PC-9 (cell line): ENCODE measurements around the gene SLC35A1. TPM values are rescaled to one million over a fixed set of nuclear protein-coding genes. Genes with fewer than 3 reads are reported as not detected.

ENCODE experiments used
- BruUV-seq: library from RNA; stranded (reverse); fragments of 400-500 nt; replicated peaks from 2 replicates; lab custom pipeline; 2021; lab: Mats Ljungman, UMichigan
- CTCF ChIA-PET: fragments of 300-600 bp; sonication (Branson Sonifier 250); formaldehyde crosslinking; loops from one replicate; lab custom pipeline; 2022; ENCODE audit warnings: antibody characterized with exemption; lab: Charles Lee
- POLR2A ChIA-PET: fragments of 300-600 bp; sonication (Branson Sonifier 250); formaldehyde crosslinking; loops from one replicate; lab custom pipeline; 2022; ENCODE audit warnings: antibody characterized with exemption; ENCODE audit not compliant: unreplicated experiment; lab: Charles Lee
- DNase-seq, 2 experiments: peaks; one replicate each; pipeline versions ENCODE4 v3.0.0 to v3.0.0-alpha.2; 2015 to 2022; ENCODE audit warnings: mixed read lengths in 1 of 2
- H2AFZ ChIP-seq: fragments of 200-600 bp; sonication (generic); 2 replicates; pipeline ENCODE4 v1.8.1; 2017; ENCODE audit warnings: antibody characterized with exemption
- H3F3A ChIP-seq: fragments of 200-600 bp; sonication (generic); 2 replicates; pipeline ENCODE4 v1.8.1; 2017; ENCODE audit warnings: antibody characterized with exemption, mild to moderate bottlenecking, low read depth; ENCODE audit not compliant: insufficient read depth
- H3K27ac ChIP-seq: fragments of 200-600 bp; sonication (generic); 2 replicates; pipeline ENCODE4 v1.6.1; 2016; ENCODE audit warnings: mixed run types
- H3K27me3 ChIP-seq: fragments of 200-600 bp; sonication (generic); 2 replicates; pipeline ENCODE4 v1.6.1; 2016; ENCODE audit warnings: low read depth, mixed run types; ENCODE audit not compliant: insufficient read depth
- H3K36me3 ChIP-seq: fragments of 200-600 bp; sonication (generic); 2 replicates; pipeline ENCODE4 v1.6.1; 2016; ENCODE audit warnings: low read depth, mixed run types
- H3K4me1 ChIP-seq: fragments of 200-600 bp; sonication (generic); replicated peaks from 2 replicates; pipeline ENCODE4 v1.6.1; 2016; ENCODE audit warnings: mixed run types; ENCODE audit not compliant: insufficient read depth
- H3K4me2 ChIP-seq: fragments of 200-600 bp; sonication (generic); 2 replicates; pipeline ENCODE4 v1.6.1; 2017; ENCODE audit warnings: mixed run types
- H3K4me3 ChIP-seq: fragments of 200-600 bp; sonication (generic); 2 replicates; pipeline ENCODE4 v1.6.1; 2016; ENCODE audit warnings: mixed run types
- H3K79me2 ChIP-seq: fragments of 200-600 bp; sonication (generic); 2 replicates; pipeline ENCODE4 v1.6.1; 2017; ENCODE audit warnings: low read depth, mixed run types
- H3K9me2 ChIP-seq: fragments of 200-600 bp; sonication (generic); 2 replicates; pipeline ENCODE4 v1.8.1; 2017; ENCODE audit warnings: mild to moderate bottlenecking; ENCODE audit not compliant: insufficient read depth
- H3K9me3 ChIP-seq: fragments of 200-600 bp; sonication (generic); 2 replicates; pipeline ENCODE4 v1.8.1; 2016; ENCODE audit warnings: low read depth; ENCODE audit not compliant: insufficient read depth
- H4K20me1 ChIP-seq: fragments of 200-600 bp; sonication (generic); 2 replicates; pipeline ENCODE4 v1.8.1; 2017; ENCODE audit not compliant: insufficient read depth
- EZH2 ChIP-seq: fragments of 200-600 bp; sonication (generic); IDR thresholded peaks from 2 replicates; pipeline ENCODE4 v1.8.0; 2017; ENCODE audit warnings: antibody characterized with exemption, low read depth
- intact Hi-C: fragments of 100-400 bp; cut with micrococcal nuclease; formaldehyde crosslinking; loops from one replicate; pipeline ENCODE4 v1.10.0; 2022; ENCODE audit not compliant: unreplicated experiment
- total RNA-seq: library from RNA; stranded (reverse); gene quantifications from 2 replicates; pipeline ENCODE4 v1.2.3, GENCODE V29; 2021
- TF ChIP-seq, protein P1 (sequence below): fragments of 200-600 bp; sonication (generic); conservative IDR thresholded peaks from 2 replicates; pipeline ENCODE4 v1.6.1; 2017; ENCODE audit warnings: mixed run types, antibody characterized with exemption, mild to moderate bottlenecking, moderate library complexity

Gene SLC35A1
- total RNA-seq, 1 experiment from 2014 or later = 9.3 TPM

DNA sequence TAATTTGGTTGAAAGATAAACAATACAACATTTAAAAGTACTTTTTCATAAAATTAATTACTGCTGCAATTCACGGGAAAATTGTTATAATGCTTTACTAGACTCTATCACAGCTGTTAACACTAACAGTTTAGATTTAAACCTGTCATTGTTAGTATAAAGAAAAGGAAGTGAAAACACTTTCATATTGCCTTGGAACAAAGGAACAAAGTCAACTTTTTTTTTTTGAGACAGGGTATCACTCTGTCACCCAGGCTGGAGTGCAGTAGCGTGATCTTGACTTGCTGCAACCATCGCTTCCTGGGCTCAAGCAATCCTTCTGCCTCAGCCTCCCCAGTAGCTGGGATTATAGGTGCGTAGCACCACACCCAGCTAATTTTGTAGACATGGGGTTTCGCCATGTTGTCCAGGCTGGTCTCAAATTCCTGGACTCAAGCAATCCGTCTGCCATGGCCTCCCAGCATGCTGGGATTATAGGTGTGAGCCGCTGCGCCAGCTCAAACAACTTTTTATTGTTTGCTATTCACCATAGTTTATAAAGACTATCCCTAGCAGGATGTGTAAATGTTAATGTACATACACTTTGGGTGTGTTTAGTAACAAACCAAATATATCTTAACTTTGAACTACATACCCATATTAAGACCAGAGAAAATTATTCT is 22.1 kb downstream of the SLC35A1 start:
- no peaks in the 10 kb centered on the region for H3K79me2 ChIP-seq
- no peak overlapping the region for H2AFZ ChIP-seq
- no peaks in the 10 kb centered on the region for H3K27me3 ChIP-seq
- no peak overlapping the region for H3K27ac ChIP-seq
- H3F3A ChIP-seq = no peaks in the 10 kb centered on the region
- no peaks in the 10 kb centered on the region for H3K9me3 ChIP-seq
- no peaks in the 10 kb centered on the region for H3K4me1 ChIP-seq
- H3K36me3 ChIP-seq = no peaks in the 10 kb centered on the region
- H3K9me2 ChIP-seq = no peaks in the 10 kb centered on the region
- ChIA-PET POLR2A (interaction anchor here (0.6 kb wide), 1 partner anchor 22 kb away, joined by 3 read pairs; no protein-coding TSS in a partner anchor), CTCF (no interaction called here)
- no peak for TF ChIP-seq EZH2
- TF ChIP-seq, protein P1, sequence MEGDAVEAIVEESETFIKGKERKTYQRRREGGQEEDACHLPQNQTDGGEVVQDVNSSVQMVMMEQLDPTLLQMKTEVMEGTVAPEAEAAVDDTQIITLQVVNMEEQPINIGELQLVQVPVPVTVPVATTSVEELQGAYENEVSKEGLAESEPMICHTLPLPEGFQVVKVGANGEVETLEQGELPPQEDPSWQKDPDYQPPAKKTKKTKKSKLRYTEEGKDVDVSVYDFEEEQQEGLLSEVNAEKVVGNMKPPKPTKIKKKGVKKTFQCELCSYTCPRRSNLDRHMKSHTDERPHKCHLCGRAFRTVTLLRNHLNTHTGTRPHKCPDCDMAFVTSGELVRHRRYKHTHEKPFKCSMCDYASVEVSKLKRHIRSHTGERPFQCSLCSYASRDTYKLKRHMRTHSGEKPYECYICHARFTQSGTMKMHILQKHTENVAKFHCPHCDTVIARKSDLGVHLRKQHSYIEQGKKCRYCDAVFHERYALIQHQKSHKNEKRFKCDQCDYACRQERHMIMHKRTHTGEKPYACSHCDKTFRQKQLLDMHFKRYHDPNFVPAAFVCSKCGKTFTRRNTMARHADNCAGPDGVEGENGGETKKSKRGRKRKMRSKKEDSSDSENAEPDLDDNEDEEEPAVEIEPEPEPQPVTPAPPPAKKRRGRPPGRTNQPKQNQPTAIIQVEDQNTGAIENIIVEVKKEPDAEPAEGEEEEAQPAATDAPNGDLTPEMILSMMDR = no peak
- H4K20me1 ChIP-seq = no peaks in the 10 kb centered on the region
- intact Hi-C loops = no loop called here
- H3K4me3 ChIP-seq = no peak overlapping the region
- H3K4me2 ChIP-seq = no peak overlapping the region
- no peak for DNase-seq
- no TSS peak for BruUV-seq

DNA sequence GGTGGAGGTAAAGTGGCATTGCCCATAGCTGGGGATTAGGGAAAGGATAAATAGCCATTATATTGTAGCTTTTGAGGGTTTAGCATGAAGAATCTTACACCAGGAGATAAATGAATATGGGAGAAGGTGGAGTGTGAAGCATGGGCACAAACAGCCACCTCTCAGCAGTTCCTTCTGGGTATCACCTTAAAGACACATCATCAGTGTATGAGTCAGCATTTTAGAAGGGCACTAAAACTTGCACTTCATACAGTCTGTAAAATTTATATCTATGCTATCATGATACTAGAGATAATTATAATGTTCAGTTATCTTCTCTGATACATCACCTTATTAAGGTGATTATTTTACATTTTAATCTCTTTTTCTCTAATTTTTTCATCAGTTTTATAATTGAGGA is 25.3 kb downstream of the SLC35A1 start:
- intact Hi-C loops = no loop called here
- CTCF ChIA-PET = no interaction called here

DNA sequence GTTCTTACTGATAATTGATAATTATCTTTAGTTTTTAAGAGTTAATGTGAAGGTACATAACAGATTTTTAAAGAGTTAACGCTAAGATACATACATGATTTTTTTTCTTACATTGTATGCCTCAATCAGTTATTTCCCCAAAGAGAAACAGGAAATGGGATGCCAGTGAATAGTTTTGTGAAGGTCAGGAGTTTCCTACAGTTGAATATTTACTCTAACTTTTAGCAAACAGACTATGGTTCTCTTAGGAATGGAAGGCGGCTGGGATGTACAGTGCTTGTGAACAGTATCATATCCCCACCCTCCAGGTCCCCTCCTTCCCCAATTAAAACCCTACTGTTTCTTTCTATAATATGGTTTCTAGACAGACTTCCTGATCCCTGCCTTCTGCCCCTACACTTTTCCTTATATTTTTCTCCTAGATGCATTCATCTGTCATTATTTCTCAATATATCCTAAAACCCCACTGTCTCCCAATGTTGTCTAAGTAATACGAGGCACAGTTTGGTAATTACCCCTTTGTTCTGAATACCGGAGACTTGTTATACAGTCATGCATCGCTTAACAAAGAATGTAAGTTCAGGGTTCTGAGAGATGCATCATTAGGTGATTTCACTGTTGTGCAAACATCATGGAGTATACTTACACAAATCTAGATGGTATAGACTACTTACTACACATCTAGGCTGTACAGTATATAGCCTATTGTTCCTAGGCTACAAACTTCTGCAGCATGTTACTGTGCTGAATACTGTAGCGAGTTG is 29.2 kb downstream of the SLC35A1 start:
- Histone ChIP-seq H3K9me3 (no peaks in the 10 kb centered on the region), H3K9me2 (no peaks in the 10 kb centered on the region), H2AFZ (no peak overlapping the region), H3K4me2 (no peak overlapping the region), H3K36me3 (no peaks in the 10 kb centered on the region), H3F3A (no peaks in the 10 kb centered on the region), H3K79me2 (no peaks in the 10 kb centered on the region), H3K27me3 (no peaks in the 10 kb centered on the region), H4K20me1 (no peaks in the 10 kb centered on the region), H3K4me3 (no peak overlapping the region), H3K27ac (no peak overlapping the region), H3K4me1 (no peaks in the 10 kb centered on the region)
- intact Hi-C loops = no loop called here
- ChIA-PET CTCF (no interaction called here), POLR2A (no interaction called here)
- no TSS peak for BruUV-seq
- no peak for DNase-seq
- no peak for TF ChIP-seq EZH2
- TF ChIP-seq, protein P1 = no peak

More for the DNA sequence above, 25.3 kb downstream of the SLC35A1 start:
- H3K4me3 ChIP-seq = no peak overlapping the region
- no TSS peak for BruUV-seq
- H3K36me3 ChIP-seq = no peaks in the 10 kb centered on the region
- H2AFZ ChIP-seq = no peak overlapping the region
- TF ChIP-seq, protein P1 = no peak
- TF ChIP-seq EZH2 = no peak
- no peak overlapping the region for H3K27ac ChIP-seq
- no peaks in the 10 kb centered on the region for H4K20me1 ChIP-seq
- no peaks in the 10 kb centered on the region for H3K79me2 ChIP-seq
- no peaks in the 10 kb centered on the region for H3K27me3 ChIP-seq
- H3K9me2 ChIP-seq = no peaks in the 10 kb centered on the region
- no peaks in the 10 kb centered on the region for H3F3A ChIP-seq
- no peaks in the 10 kb centered on the region for H3K9me3 ChIP-seq
- no peak for DNase-seq
- no peaks in the 10 kb centered on the region for H3K4me1 ChIP-seq
- POLR2A ChIA-PET = no interaction called here
- no peak overlapping the region for H3K4me2 ChIP-seq
